ENCODE data around the gene ANKH. TPM values are rescaled to one million over a fixed set of nuclear protein-coding genes. Genes with fewer than 3 reads are reported as not detected.
"Not testable (repeated sequence)": the region's sequence is repeated elsewhere in the genome, so short reads cannot be mapped to it uniquely, and the experiment has no call there.

Gene ANKH
- total RNA-seq, 2 experiments from 2014 or later = 31.3 to 41.9 TPM

DNA sequence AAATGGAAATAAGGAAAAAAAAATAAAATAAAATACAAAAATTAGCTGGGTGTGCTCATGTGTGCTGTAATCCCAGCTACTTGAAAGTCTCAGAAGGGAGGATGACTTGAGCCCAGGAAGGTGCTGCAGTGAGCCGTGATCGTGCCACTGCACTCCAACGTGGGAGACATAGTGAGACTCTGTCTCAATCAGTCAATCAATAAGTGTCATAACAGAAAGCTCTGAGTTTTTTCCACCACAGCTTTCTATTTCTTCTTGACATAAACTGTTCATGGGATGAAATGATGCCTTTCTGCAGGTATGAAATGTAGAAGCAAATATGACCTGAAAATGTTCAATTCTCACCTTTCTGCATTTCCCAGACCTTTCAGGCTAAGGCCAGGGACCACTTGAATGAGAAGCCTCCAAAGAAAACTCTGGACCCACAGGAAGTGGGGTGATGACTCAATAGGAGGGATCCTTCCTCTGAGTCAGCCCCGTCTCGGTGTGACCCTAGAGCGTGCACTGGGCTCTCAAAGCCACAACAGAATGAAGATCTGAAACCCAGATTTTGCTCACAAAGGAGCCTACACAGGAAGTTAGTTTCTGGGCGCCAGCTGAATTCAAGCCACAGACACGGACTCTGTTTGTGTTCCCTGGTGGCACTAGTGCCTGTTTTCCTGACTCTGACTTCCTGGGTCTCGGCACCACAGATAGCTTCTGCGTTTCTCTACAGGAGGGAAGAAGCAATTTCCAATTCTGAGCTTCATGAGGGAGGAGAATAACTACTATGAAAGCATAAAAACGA, 62.0 kb downstream of the ANKH start:
- ATAC-seq (peak; percentile 97), DNase-seq (peak; percentile 93)
- Mint-ChIP-seq H3K4me3 (peak overlapping the region; percentile 66), H3K27me3 (no peaks in the 10 kb centered on the region), H3K27ac (peak overlapping the region; percentile 89), H3K9me3 (ENCODE audit: low read depth) (no peaks in the 10 kb centered on the region), H3K4me1 (peaks cover 45% of the 10 kb centered on the region), H3K36me3 (peaks cover 8% of the 10 kb centered on the region)
- CTCF ChIA-PET = interaction anchor here (1.1 to 1.8 kb wide), 9 partner anchors 8 to 193 kb away, joined by 3 to 14 read pairs (median 4); no protein-coding TSS in a partner anchor

DNA sequence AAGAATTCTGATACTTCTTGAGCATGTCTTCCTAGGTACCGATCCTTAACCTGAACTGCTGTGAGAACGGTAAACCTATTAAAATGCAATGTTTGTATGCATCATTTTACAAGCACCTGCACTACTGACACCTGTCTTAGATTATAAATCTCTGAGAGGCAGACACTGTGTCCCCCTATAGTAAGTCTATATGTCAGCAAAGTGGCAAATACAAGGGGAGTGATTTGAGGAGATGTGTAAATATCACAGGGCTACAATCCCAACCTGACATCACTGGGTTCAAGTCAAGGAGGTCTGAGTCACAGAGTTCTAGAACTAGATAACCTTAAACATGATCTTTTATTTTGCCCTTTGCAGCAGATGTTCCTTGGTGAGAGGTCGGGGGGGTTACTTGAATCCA, 64.1 kb downstream of the ANKH start:
- Mint-ChIP-seq H3K4me3 (no peak overlapping the region), H3K9me3 (ENCODE audit: low read depth) (no peaks in the 10 kb centered on the region), H3K27me3 (no peaks in the 10 kb centered on the region), H3K36me3 (peaks cover 6% of the 10 kb centered on the region), H3K4me1 (peaks cover 34% of the 10 kb centered on the region), H3K27ac (no peak overlapping the region)
- ATAC-seq (no peak), DNase-seq (no peak)
- CTCF ChIA-PET = interaction anchor here (0.7 to 1.3 kb wide), 2 partner anchors 109 to 186 kb away, joined by 3 to 4 read pairs; no protein-coding TSS in a partner anchor

- Mint-ChIP-seq H3K27ac (no peak overlapping the region), H3K4me1 (peaks cover 37% of the 10 kb centered on the region)
Observed at GRCh38 chr5:14806456-14806855, 65.1 kb downstream of the ANKH start.

DNA sequence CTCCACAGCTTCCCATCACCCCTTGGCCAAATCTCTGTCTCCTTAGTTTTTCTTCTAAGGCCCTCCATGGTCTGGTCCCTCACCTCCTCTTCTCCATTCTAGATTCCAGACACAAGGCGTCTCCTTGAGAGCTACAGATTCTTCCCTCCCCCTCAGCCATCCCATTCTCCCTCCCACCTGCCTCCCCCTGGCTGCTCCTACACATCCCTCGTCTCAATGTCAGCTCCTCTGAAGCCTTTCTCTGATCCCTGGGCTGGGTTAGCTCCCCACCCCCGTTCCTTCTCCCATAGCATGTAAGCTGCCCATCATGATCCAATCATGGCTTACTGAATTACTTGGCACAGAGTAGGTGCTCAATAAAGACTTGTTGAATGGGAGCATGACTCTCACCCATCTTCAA, 69.0 kb downstream of the ANKH start:
- DNase-seq (no peak), ATAC-seq (no peak)
- Mint-ChIP-seq H3K4me1 (peaks cover 16% of the 10 kb centered on the region), H3K9me3 (ENCODE audit: low read depth) (no peaks in the 10 kb centered on the region), H3K27ac (no peak overlapping the region), H3K27me3 (no peaks in the 10 kb centered on the region), H3K36me3 (peaks cover 4% of the 10 kb centered on the region), H3K4me3 (no peak overlapping the region)
- CTCF ChIA-PET = no interaction called here

More at GRCh38 chr5:14806456-14806855, 65.1 kb downstream of the ANKH start:
- Mint-ChIP-seq H3K36me3 (peaks cover 5% of the 10 kb centered on the region), H3K27me3 (no peaks in the 10 kb centered on the region), H3K4me3 (no peak overlapping the region), H3K9me3 (ENCODE audit: low read depth) (no peaks in the 10 kb centered on the region)
- ATAC-seq = no peak
- CTCF ChIA-PET = no interaction called here
- no peak for DNase-seq

- no peaks in the 10 kb centered on the region for H3K27me3 Mint-ChIP-seq
- H3K36me3 Mint-ChIP-seq = peaks cover 3% of the 10 kb centered on the region
- H3K4me1 Mint-ChIP-seq = peaks cover 13% of the 10 kb centered on the region
- no peak for ATAC-seq
- H3K27ac Mint-ChIP-seq = no peak overlapping the region
- no peak for DNase-seq
- no peak overlapping the region for H3K4me3 Mint-ChIP-seq
- no peaks in the 10 kb centered on the region for H3K9me3 Mint-ChIP-seq (ENCODE audit: low read depth)
- CTCF ChIA-PET = interaction anchor here (1.5 kb wide), 1 partner anchor 8 kb away, joined by 5 read pairs; no protein-coding TSS in a partner anchor
Observed at GRCh38 chr5:14801792-14802191, 69.8 kb downstream of the ANKH start.

GRCh38 chr5:14797385-14797784, 74.2 kb downstream of the ANKH start:
- ATAC-seq; H3K4me3 Mint-ChIP-seq; H3K27me3 Mint-ChIP-seq; H3K27ac Mint-ChIP-seq; H3K36me3 Mint-ChIP-seq; H3K9me3 Mint-ChIP-seq (ENCODE audit: low read depth); DNase-seq; CTCF ChIA-PET: not testable (repeated sequence)
- peaks cover 10% of the 10 kb centered on the region for H3K4me1 Mint-ChIP-seq

DNA sequence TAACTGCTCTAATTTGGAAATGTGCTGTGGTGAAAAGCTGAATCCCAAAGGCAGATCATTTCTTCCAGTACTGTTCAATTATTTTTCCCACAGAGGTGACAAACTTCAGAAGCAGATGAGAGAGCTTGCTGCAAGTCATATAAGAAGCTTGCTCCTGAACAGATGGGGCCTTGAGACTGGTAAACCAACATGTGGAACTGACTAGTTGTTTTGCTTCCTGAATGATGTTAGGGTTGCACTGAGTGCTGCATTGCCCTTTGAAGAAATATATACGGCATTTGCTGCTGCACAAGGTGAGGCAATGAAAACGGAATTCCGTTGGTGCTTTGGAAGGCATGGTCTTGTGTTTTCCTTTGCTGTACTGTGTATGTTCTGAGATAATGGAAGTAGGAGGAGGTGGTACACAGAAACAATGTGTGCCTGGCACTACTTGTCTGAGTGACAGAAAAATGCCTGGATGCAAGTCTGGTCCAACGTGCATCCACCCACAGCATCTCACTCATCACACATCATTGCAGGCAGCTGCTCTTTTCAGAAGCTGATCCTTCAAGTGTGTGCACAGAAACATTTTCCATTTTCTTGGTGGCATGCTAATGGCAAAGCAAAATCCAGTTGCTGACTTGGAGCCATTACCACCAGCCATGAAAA, 76.9 kb downstream of the ANKH start:
- no peak for DNase-seq
- no peak for ATAC-seq
- CTCF ChIA-PET = no interaction called here
- Mint-ChIP-seq H3K27ac (no peak overlapping the region), H3K4me3 (no peak overlapping the region), H3K9me3 (ENCODE audit: low read depth) (no peaks in the 10 kb centered on the region), H3K4me1 (peaks cover 3% of the 10 kb centered on the region), H3K27me3 (no peaks in the 10 kb centered on the region), H3K36me3 (peaks cover 5% of the 10 kb centered on the region)

GRCh38 chr5:14793851-14794250, 77.7 kb downstream of the ANKH start:
- Mint-ChIP-seq H3K9me3 (ENCODE audit: low read depth) (no peaks in the 10 kb centered on the region), H3K4me1 (peaks cover 3% of the 10 kb centered on the region), H3K36me3 (peaks cover 5% of the 10 kb centered on the region), H3K27ac (no peak overlapping the region), H3K4me3 (no peak overlapping the region), H3K27me3 (no peaks in the 10 kb centered on the region)
- DNase-seq (no peak), ATAC-seq (no peak)
- CTCF ChIA-PET = no interaction called here

- Mint-ChIP-seq H3K4me3 (no peak overlapping the region), H3K27ac (no peak overlapping the region), H3K27me3 (no peaks in the 10 kb centered on the region), H3K4me1 (peaks cover 3% of the 10 kb centered on the region), H3K9me3 (ENCODE audit: low read depth) (no peaks in the 10 kb centered on the region), H3K36me3 (peaks cover 9% of the 10 kb centered on the region)
- no peak for ATAC-seq
- CTCF ChIA-PET = interaction anchor here (1.2 kb wide), 1 partner anchor 10 kb away, joined by 3 read pairs; no protein-coding TSS in a partner anchor
- no peak for DNase-seq
Observed at GRCh38 chr5:14790911-14791310, 80.7 kb downstream of the ANKH start.

DNA sequence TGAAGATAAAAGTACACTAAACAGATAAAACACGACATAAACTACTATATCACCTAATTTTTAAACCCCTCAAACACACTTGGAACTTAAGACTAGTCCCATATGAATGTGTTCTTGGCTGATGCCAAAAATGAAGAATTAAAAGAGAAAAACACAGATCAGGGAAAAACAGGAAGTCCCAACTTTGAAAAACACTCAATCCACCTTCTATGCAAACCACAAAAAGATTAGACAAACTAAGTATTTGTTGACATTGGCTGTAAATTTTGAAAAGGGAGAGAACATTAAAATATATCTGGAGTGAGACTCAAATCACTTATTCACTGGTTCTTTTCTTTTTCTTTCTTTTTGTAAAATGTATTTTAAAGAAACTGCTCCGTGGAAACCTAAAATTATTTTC, 81.4 kb downstream of the ANKH start:
- ATAC-seq (no peak), DNase-seq (no peak)
- Mint-ChIP-seq H3K4me3 (no peak overlapping the region), H3K4me1 (peaks cover 3% of the 10 kb centered on the region), H3K27me3 (no peaks in the 10 kb centered on the region), H3K9me3 (ENCODE audit: low read depth) (no peaks in the 10 kb centered on the region), H3K36me3 (peaks cover 9% of the 10 kb centered on the region), H3K27ac (no peak overlapping the region)
- CTCF ChIA-PET = interaction anchor here (1.2 kb wide), 1 partner anchor 11 kb away, joined by 3 read pairs; no protein-coding TSS in a partner anchor

DNA sequence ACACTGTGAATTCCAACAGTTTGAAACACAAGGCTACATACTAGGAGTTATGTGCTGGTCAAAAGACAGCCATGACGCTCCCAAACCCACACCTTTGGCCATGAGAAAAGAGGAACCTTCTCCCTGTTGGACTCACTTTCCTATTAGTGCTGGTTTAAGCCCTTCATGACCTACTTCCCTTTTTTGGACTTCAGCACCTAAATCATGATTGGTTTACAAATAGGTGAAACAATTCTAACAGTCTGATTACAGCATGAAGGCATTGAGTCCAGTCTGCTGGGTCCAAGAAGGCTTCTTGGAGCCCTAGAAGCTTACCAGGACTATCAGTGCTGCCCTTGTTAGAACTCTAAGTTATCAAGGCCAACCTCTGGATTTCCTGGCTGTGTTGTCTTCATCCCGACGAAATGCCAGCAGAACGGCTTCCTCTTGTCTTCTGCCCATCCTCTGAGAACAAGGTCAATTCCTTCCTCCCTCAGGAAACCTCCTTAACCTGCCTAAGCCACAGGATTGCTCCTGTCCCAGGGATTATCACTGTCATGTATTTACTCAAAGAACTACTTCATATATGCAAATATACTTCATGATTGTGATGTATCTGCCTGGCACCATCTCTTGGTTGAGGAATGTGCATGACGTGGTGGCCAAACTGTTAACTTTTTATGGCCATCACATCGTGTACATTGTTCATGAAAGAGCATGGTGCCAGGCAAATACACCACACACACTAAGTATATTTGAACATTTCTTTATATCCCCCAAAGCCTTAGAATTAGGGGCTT, 83.6 kb downstream of the ANKH start:
- CTCF ChIA-PET = no interaction called here
- ATAC-seq = no peak

DNA sequence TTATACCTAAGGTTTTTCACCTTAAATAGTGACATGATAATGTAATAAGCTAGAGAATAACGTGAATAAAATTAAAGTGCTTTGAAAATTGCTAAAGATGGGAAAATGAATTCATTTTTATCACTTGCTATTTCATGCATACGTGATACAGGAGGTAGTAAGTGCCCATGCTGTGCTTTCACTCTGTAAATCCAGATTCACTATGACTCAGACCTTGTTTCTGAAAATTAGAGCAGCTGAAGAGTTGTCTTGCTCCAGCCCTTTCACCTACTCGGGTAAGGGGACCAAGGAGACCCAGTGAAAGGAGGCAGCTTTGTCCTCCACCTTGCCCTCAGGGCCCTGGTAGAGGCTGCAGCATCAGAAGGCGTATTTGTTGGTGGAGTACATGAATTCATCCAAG, 87.9 kb downstream of the ANKH start:
- CTCF ChIA-PET = interaction anchor here (1.0 kb wide), 2 partner anchors 56 to 87 kb away, joined by 3 to 4 read pairs; no protein-coding TSS in a partner anchor
- Mint-ChIP-seq H3K4me1 (peaks cover 16% of the 10 kb centered on the region), H3K9me3 (ENCODE audit: low read depth) (no peaks in the 10 kb centered on the region), H3K36me3 (peaks cover 14% of the 10 kb centered on the region), H3K27ac (peak overlapping the region; percentile 38), H3K27me3 (no peaks in the 10 kb centered on the region), H3K4me3 (no peak overlapping the region)
- ATAC-seq (peak; percentile 57), DNase-seq (no peak)

More for the DNA sequence above, 83.6 kb downstream of the ANKH start:
- H3K9me3 Mint-ChIP-seq (ENCODE audit: low read depth) = no peaks in the 10 kb centered on the region
- H3K36me3 Mint-ChIP-seq = peaks cover 9% of the 10 kb centered on the region
- DNase-seq = no peak
- H3K27ac Mint-ChIP-seq = no peak overlapping the region
- peaks cover 13% of the 10 kb centered on the region for H3K4me1 Mint-ChIP-seq
- H3K27me3 Mint-ChIP-seq = no peaks in the 10 kb centered on the region
- no peak overlapping the region for H3K4me3 Mint-ChIP-seq

DNA sequence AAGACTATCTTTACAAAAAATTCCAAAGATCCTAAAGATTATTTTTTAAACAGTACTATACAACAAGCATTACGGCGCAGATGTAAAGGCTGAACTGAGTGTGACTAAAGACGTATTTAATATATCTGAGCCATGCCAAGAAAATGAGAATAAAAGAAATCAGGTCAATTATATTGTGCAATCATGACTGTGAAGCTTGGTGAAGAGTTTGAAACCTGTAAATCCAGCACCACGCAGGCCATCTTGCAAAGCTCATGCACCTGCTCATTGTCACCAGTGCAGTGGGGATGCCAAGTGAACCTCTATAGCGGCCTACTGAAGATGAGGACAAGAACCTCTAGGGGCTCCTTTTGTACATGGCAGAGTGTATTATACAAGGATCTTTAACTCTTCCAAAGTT, 89.0 kb downstream of the ANKH start:
- no peak overlapping the region for H3K4me3 Mint-ChIP-seq
- no peaks in the 10 kb centered on the region for H3K9me3 Mint-ChIP-seq (ENCODE audit: low read depth)
- no peaks in the 10 kb centered on the region for H3K27me3 Mint-ChIP-seq
- peaks cover 16% of the 10 kb centered on the region for H3K4me1 Mint-ChIP-seq
- ATAC-seq (no peak), DNase-seq (no peak)
- H3K27ac Mint-ChIP-seq = no peak overlapping the region
- CTCF ChIA-PET = no interaction called here
- peaks cover 12% of the 10 kb centered on the region for H3K36me3 Mint-ChIP-seq
